ENCODE measurements around the gene PIN4. TPM values are rescaled to one million over a fixed set of nuclear protein-coding genes. Genes with fewer than 3 reads are reported as not detected.

PIN4 gene
- total and polyA plus RNA-seq, 2 experiments from 2014 or later, result 3.5 to 80.6 TPM

- Mint-ChIP-seq H3K9me3 (no peaks in the 10 kb centered on the region; the same call in 2 of the 3 replicates), H3K27ac (no peak overlapping the region)
- no peaks in the 10 kb centered on the region for H3K9me2 ChIP-seq (ENCODE audit: insufficient read depth)
These were observed 38.0 kb upstream of the PIN4 start for GRCh38 chrX:72143609-72143907.

More at GRCh38 chrX:72143609-72143907, 38.0 kb upstream of the PIN4 start:
- TF ChIP-seq EZH2 (IDR thresholded peaks at IDR 0.05; ENCODE audit: low read depth, unreplicated experiment) (no peak), EZH2phosphoT487 (IDR thresholded peaks at IDR 0.05; ENCODE audit: unreplicated experiment) (no peak), ZNF331 (CRISPR knock-in tag; IDR thresholded peaks at IDR 0.05; ENCODE audit: low read depth) (no peak), ZNF462 (CRISPR knock-in tag; IDR thresholded peaks at IDR 0.05) (no peak)
- no peaks in the 10 kb centered on the region for H4K20me1 ChIP-seq (replicated peaks; ENCODE audit: insufficient read depth)
- H3K36me3 Mint-ChIP-seq (ENCODE audit: low read depth), result peaks cover 24% of the 10 kb centered on the region
- ATAC-seq (no peak), DNase-seq (ENCODE audit: low spot score) (no peak)
- H3K4me3 ChIP-seq, result no peak overlapping the region
- no peak overlapping the region for H3K4me3 Mint-ChIP-seq
- H3K27me3 ChIP-seq (ENCODE audit: insufficient read depth), result no peaks in the 10 kb centered on the region
- H2AFZ ChIP-seq, result no peak overlapping the region
- no peak overlapping the region for H3K27ac ChIP-seq (ENCODE audit: low read depth)
- H3K4me1 Mint-ChIP-seq, result peaks cover 2% of the 10 kb centered on the region; the same call in 1 of the 3 replicates
- no peaks in the 10 kb centered on the region for H3K36me3 ChIP-seq (ENCODE audit: insufficient read depth)
- no peaks in the 10 kb centered on the region for H3F3A ChIP-seq (replicated peaks; ENCODE audit: low read depth)
- no peaks in the 10 kb centered on the region for H3K79me2 ChIP-seq (replicated peaks; ENCODE audit: insufficient read depth)
- no peaks in the 10 kb centered on the region for H3K4me1 ChIP-seq (ENCODE audit: insufficient read depth)
- no peak overlapping the region for H3K4me2 ChIP-seq
- H3K27me3 Mint-ChIP-seq (ENCODE audit: insufficient read depth, low read depth, poor library complexity), result peaks cover 4% of the 10 kb centered on the region

Measured in GM23338 (cell line).